Measurements from ENCODE around the gene USP34.
A peak's percentile ranks its signal among the peaks of the same experiment; 100 is the strongest.

The USP34 gene

DNA sequence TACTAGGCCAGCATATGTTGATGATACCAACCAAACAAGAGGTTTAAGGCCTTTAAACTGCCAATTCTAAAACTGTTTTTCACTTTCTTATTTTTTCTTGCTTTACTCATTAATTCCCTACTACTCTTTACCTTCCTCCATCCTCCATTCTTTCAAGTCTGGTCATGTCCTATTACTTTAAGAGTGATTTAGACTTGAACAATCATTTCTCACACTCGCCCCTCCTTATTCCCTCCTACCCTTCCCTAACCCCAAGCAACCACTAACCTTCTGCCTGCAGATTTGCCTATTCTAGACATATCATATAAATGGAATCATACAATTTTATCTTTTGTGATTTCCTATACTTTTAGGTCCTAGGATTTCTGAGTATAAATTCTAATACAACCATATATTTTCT lies 127.7 kb downstream of the USP34 start:
- TF ChIP-seq, protein P1, sequence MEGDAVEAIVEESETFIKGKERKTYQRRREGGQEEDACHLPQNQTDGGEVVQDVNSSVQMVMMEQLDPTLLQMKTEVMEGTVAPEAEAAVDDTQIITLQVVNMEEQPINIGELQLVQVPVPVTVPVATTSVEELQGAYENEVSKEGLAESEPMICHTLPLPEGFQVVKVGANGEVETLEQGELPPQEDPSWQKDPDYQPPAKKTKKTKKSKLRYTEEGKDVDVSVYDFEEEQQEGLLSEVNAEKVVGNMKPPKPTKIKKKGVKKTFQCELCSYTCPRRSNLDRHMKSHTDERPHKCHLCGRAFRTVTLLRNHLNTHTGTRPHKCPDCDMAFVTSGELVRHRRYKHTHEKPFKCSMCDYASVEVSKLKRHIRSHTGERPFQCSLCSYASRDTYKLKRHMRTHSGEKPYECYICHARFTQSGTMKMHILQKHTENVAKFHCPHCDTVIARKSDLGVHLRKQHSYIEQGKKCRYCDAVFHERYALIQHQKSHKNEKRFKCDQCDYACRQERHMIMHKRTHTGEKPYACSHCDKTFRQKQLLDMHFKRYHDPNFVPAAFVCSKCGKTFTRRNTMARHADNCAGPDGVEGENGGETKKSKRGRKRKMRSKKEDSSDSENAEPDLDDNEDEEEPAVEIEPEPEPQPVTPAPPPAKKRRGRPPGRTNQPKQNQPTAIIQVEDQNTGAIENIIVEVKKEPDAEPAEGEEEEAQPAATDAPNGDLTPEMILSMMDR (IDR thresholded peaks at IDR 0.05; ENCODE audit: low read length, missing control alignments): no peak
- DNase-seq (ENCODE audit: low read depth): no peak
- H3K4me3 ChIP-seq (replicated peaks; ENCODE audit: low read depth, low read length): no peak overlapping the region

DNA sequence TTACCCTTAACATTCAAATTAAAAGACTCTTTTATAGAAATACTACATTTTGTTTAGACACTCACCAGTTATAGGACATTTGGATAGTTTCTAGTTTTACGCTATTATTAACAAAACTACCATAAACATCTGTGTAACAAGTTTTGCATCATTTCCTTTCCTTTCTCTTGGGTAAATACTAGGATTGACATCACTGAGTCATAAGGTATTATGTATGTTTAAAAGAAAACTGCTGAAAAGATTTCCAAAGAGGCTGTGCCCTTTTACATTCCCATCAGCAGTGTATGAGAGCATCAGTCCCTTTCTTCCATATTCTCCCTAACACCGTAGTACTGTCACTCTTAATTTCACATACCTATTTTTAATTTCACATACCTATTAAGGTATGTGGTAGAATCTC lies 130.6 kb downstream of the USP34 start:
- TF ChIP-seq, protein P1 (IDR thresholded peaks at IDR 0.05; ENCODE audit: low read length, missing control alignments): no peak
- no peak overlapping the region for H3K4me3 ChIP-seq (replicated peaks; ENCODE audit: low read depth, low read length)
- DNase-seq (ENCODE audit: low read depth): peak; percentile 83

DNA sequence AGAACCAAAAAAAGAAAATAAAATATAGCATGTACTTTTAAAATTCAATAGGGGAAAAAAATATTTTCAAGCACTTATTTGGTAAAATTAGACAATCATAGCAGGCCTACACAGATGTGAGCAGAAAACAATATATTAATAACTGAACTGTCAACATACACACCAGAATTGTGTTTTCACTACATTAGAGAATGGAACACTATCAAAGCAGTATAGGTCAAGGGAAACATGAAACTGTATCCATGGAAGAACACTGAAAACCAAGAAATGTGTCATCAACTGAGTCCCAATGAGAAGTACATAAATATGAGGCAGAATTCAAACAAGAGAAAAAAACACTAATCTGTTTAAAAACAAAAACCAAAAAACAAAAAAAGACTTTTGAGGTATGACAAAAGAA lies 132.4 kb downstream of the USP34 start:
- TF ChIP-seq, protein P1 (IDR thresholded peaks at IDR 0.05; ENCODE audit: low read length, missing control alignments): no peak
- no peak overlapping the region for H3K4me3 ChIP-seq (replicated peaks; ENCODE audit: low read depth, low read length)
- no peak for DNase-seq (ENCODE audit: low read depth)

DNA sequence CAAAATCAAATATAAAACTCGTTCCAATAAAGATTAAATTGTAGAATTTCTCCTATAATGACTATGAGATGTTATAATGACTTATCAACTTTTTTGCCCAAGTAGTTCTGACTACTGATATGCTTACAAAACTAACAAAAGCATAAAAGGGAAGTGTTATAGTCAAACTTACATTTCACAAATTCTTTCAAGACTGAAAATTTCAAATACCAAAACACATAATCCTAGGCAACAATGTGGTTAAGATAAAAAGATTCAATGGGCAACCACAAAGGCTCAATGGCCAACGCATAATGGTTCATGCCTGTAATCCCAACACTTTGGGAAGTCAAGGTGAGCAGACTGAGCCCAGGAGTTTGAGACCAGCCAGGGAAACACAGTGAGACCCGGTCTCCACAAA lies 135.7 kb downstream of the USP34 start:
- TF ChIP-seq, protein P1 (IDR thresholded peaks at IDR 0.05; ENCODE audit: low read length, missing control alignments): no peak
- H3K4me3 ChIP-seq (replicated peaks; ENCODE audit: low read depth, low read length): no peak overlapping the region
- DNase-seq (ENCODE audit: low read depth): no peak

DNA sequence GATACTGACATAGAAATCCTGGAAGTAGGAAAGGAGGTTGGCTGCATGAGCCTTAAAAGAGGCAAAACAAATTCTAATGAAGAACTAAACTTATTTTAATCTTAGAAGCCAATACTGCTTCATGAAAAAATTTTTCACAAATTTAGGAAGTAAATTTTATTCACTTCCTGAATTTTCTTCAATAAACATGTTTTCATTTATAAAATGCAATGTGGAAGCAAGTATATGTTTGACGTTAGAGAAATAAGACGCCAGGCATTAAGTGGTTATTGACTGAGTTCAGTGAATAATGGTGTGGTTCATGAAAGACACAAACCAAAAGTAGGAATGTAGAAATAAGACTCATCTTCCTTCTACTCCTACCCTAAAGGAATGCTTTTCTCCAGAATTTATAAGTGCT lies 136.4 kb downstream of the USP34 start:
- TF ChIP-seq, protein P1 (IDR thresholded peaks at IDR 0.05; ENCODE audit: low read length, missing control alignments): no peak
- no peak for DNase-seq (ENCODE audit: low read depth)
- H3K4me3 ChIP-seq (replicated peaks; ENCODE audit: low read depth, low read length): no peak overlapping the region

DNA sequence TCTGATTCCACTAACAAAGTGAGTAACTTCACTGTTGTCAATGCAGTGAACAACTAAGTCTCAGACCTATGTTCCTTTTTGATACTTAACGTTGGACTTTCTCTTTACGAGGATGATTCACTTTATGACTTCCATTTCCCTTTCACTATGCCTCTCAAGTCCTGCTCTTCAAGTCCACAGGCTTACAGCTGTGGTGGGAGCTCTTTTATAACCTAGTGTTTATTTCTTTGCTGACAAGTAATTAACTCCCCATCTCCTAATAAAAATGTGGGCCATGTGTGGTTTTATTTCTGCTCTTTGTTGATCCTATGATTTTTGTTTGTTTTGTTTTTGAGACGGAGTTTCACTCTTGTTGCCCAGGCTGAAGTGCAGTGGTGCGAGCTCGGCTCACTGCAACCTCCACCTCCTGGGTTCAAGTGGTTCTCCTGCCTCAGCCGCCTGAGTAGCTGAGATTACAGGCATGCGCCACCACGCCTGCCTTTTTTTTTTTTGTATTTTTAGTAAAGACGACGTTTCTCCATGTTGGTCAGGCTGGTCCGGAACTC lies 142.1 kb downstream of the USP34 start:
- TF ChIP-seq, protein P1 (IDR thresholded peaks at IDR 0.05; ENCODE audit: low read length, missing control alignments): no peak
- H3K4me3 ChIP-seq (replicated peaks; ENCODE audit: low read depth, low read length): no peak overlapping the region
- DNase-seq (ENCODE audit: low read depth): no peak

DNA sequence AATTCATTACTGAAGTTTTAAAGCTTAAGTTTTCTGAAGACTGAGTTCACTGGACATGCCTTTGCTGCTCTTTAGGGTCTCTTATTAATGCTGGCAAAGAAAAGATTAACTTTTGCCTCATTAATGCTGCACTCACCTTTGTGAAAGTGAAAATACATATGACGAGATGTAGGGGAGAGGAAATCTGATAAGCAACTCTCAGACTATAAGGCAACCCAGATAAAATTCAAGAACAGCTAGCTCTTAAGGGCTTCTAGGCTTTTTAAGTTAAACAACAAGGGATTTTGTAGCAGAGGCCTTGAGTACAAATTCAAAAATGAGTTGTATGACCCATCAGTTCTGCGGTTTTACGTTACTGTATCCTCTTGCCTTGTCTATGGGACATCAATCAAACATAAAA lies 143.7 kb downstream of the USP34 start:
- no peak overlapping the region for H3K4me3 ChIP-seq (replicated peaks; ENCODE audit: low read depth, low read length)
- no peak for DNase-seq (ENCODE audit: low read depth)
- TF ChIP-seq, protein P1 (IDR thresholded peaks at IDR 0.05; ENCODE audit: low read length, missing control alignments): no peak

Data from fibroblast of pulmonary artery (primary cell).